AG09309 (cell line): ENCODE data around the gene BCL2.

Experiments used
- DNase-seq: peaks from one replicate; pipeline ENCODE4 v3.0.0-alpha.2; 2010; ENCODE audit warnings: low read depth
- H3K4me3 ChIP-seq: 2 replicates; pipeline ENCODE4 v1.5.1; 2011; ENCODE audit warnings: mild to moderate bottlenecking, low read depth, low read length, moderate library complexity; ENCODE audit not compliant: control insufficient read depth
- CTCF ChIP-seq: IDR thresholded peaks from 2 replicates; pipeline ENCODE4 v1.5.1; 2011; ENCODE audit warnings: mild to moderate bottlenecking, low read depth, low read length, inconsistent platforms; ENCODE audit not compliant: insufficient read depth, control insufficient read depth; ENCODE audit errors: missing control alignments

The BCL2 gene

GRCh38 chr18:63223837-63224236, 95.7 kb downstream of the BCL2 start:
- no peak overlapping the region for H3K4me3 ChIP-seq
- no peak for TF ChIP-seq CTCF
- no peak for DNase-seq

GRCh38 chr18:63220903-63221302, 98.7 kb downstream of the BCL2 start:
- no peak overlapping the region for H3K4me3 ChIP-seq
- no peak for DNase-seq
- no peak for TF ChIP-seq CTCF

GRCh38 chr18:63218472-63218871, 101.1 kb downstream of the BCL2 start:
- TF ChIP-seq CTCF: no peak
- DNase-seq: no peak

GRCh38 chr18:63216516-63217311, 102.9 kb downstream of the BCL2 start:
- no peak for DNase-seq
- no peak overlapping the region for H3K4me3 ChIP-seq
- TF ChIP-seq CTCF: no peak

More at GRCh38 chr18:63218472-63218871, 101.1 kb downstream of the BCL2 start:
- H3K4me3 ChIP-seq: no peak overlapping the region

- no peak for DNase-seq
- TF ChIP-seq CTCF: no peak
These were observed 105.5 kb downstream of the BCL2 start for GRCh38 chr18:63213936-63214671.

GRCh38 chr18:63213331-63213900, 106.2 kb downstream of the BCL2 start:
- H3K4me3 ChIP-seq: no peak overlapping the region
- TF ChIP-seq CTCF: no peak
- DNase-seq: no peak

More at GRCh38 chr18:63213936-63214671, 105.5 kb downstream of the BCL2 start:
- no peak overlapping the region for H3K4me3 ChIP-seq
